Keratinocyte (primary cell): ENCODE results near the gene TTC21B.

Source experiments
- EZH2 ChIP-seq: IDR thresholded peaks from one replicate; pipeline ENCODE4 v1.6.1; 2012; ENCODE audit warnings: inconsistent platforms, mild to moderate bottlenecking, low read length, moderate library complexity
- TF ChIP-seq, protein P1 (sequence below), 3 experiments: IDR thresholded peaks in 1 of 3; conservative IDR thresholded peaks in 1 of 3; optimal IDR thresholded peaks in 1 of 3; 2 replicates in 2 of 3; 3 replicates in 1 of 3; pipeline versions ENCODE3 to v1.5.1; 2011; ENCODE audit warnings: low read length in 3 of 3, mild to moderate bottlenecking in 3 of 3, moderate library complexity in 2 of 3, control low read depth in 1 of 3, inconsistent platforms in 1 of 3; ENCODE audit not compliant: insufficient read depth in 2 of 3; ENCODE audit errors: extremely low read depth in 1 of 3

DNA sequence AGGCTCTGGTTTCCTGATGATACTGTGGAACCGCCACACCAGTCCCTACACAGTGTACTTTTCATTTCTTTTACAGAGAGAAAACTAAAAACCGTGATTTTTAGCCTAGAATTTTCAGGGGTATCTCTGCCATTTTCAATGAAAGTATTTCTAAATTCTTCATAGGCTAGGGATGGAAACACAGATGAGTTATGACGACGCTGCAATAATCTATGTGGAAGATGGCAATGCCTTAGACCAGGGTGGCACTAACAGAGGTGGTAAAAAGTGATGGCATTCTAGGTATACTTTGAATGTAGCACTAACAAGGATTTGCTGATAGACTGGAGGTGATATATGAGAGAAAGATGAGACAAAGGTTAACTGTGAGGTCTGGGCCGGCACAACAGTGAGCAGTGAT is 56.5 kb downstream of the TTC21B start:
- TF ChIP-seq, protein P1, sequence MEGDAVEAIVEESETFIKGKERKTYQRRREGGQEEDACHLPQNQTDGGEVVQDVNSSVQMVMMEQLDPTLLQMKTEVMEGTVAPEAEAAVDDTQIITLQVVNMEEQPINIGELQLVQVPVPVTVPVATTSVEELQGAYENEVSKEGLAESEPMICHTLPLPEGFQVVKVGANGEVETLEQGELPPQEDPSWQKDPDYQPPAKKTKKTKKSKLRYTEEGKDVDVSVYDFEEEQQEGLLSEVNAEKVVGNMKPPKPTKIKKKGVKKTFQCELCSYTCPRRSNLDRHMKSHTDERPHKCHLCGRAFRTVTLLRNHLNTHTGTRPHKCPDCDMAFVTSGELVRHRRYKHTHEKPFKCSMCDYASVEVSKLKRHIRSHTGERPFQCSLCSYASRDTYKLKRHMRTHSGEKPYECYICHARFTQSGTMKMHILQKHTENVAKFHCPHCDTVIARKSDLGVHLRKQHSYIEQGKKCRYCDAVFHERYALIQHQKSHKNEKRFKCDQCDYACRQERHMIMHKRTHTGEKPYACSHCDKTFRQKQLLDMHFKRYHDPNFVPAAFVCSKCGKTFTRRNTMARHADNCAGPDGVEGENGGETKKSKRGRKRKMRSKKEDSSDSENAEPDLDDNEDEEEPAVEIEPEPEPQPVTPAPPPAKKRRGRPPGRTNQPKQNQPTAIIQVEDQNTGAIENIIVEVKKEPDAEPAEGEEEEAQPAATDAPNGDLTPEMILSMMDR (optimal IDR thresholded peaks at IDR 0.05 in 1 of 3, IDR thresholded peaks at IDR 0.05 in 1 of 3, conservative IDR thresholded peaks at IDR 0.05 in 1 of 3; ENCODE audit: extremely low read depth in 1 of 3, insufficient read depth in 2 of 3, low read length in 3 of 3) = no peak
- no peak for TF ChIP-seq EZH2
